ENCODE results near the gene BPIFB6.

Gene BPIFB6

DNA sequence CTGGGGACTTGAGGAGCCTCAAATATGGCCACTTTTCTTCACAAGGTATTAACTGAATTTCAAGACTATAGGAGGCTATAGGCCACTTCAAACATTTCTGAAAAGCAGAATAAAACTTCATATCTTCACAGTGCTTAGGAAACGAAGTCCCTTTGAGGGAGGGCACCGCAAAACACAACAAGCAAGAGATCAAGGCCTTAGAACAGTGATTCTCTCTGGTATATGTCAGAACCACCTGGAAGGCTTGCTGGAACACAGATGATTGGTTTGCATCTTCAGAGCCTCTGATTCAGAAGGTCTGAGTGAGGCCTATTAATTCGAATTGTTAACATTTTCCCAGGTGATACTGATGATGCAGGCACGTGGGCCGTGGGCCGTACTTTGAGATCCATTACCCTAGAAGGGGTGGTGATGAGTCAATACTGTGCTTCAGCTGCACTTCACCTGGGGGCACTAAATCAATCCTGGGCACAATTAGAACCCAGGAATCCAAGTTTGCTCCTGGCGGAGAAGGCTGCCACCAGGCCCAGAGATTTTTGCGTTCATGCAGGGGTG, 37.9 kb upstream of the BPIFB6 start (continued):
- TF ChIP-seq OSR2 (tag by site-specific recombination; IDR thresholded peaks at IDR 0.05) (no peak), ZNF19 (tag by site-specific recombination; IDR thresholded peaks at IDR 0.05; ENCODE audit: low read depth) (no peak), ZXDB (tag by site-specific recombination; IDR thresholded peaks at IDR 0.05) (no peak)
- TF ChIP-seq, protein P1, sequence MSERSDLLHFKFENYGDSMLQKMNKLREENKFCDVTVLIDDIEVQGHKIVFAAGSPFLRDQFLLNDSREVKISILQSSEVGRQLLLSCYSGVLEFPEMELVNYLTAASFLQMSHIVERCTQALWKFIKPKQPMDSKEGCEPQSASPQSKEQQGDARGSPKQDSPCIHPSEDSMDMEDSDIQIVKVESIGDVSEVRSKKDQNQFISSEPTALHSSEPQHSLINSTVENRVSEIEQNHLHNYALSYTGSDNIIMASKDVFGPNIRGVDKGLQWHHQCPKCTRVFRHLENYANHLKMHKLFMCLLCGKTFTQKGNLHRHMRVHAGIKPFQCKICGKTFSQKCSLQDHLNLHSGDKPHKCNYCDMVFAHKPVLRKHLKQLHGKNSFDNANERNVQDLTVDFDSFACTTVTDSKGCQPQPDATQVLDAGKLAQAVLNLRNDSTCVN (tag by site-specific recombination; optimal IDR thresholded peaks at IDR 0.05) = no peak

DNA sequence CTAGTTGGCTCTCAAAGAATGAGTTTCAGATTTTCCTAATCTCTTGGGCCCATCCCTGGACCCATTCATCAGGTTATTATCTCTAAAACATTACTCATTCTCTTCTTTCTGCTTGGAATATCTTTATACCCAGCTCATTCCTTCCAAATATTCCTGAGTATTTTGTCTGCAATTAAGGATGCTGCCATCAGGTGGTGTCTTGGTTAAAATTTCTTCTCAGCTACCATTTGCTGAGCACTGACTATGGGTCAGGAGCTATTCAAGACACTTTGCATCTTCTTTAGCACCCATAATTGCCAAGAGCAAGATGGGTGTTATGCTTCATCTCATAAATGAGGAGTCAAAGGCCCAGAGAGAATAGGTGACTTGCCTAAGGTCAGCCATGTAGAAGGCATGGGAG, 35.6 kb upstream of the BPIFB6 start:
- Histone ChIP-seq H3K27ac (ENCODE audit: extremely low read depth, low read depth, low read length) (no peak overlapping the region), H3K9me3 (ENCODE audit: control insufficient read depth, insufficient read depth, low read depth, low read length) (no peaks in the 10 kb centered on the region), H3K4me1 (ENCODE audit: control insufficient read depth, insufficient read depth, low read length) (no peaks in the 10 kb centered on the region), H3K36me3 (ENCODE audit: control insufficient read depth in 2 of 2, insufficient read depth in 1 of 2, low read length in 2 of 2) (no peaks in the 10 kb centered on the region), H3K4me3 (ENCODE audit: low read depth, low read length) (no peak overlapping the region)
- TF ChIP-seq ZNF664 (tag by site-specific recombination; IDR thresholded peaks at IDR 0.05) (no peak), ZNF146 (tag by site-specific recombination; IDR thresholded peaks at IDR 0.05) (no peak), FEZF1 (tag by site-specific recombination; IDR thresholded peaks at IDR 0.05) (no peak), ZNF521 (tag by site-specific recombination; IDR thresholded peaks at IDR 0.05) (no peak), ZNF600 (tag by site-specific recombination; IDR thresholded peaks at IDR 0.05) (no peak), ZSCAN30 (tag by site-specific recombination; IDR thresholded peaks at IDR 0.05) (no peak), ZNF292 (tag by site-specific recombination; IDR thresholded peaks at IDR 0.05; ENCODE audit: borderline replicate concordance, low read depth) (no peak), HOXC10 (CRISPR knock-in tag; IDR thresholded peaks at IDR 0.05) (no peak), ZNF626 (tag by site-specific recombination; IDR thresholded peaks at IDR 0.05) (no peak)
- TF ChIP-seq, protein P2, sequence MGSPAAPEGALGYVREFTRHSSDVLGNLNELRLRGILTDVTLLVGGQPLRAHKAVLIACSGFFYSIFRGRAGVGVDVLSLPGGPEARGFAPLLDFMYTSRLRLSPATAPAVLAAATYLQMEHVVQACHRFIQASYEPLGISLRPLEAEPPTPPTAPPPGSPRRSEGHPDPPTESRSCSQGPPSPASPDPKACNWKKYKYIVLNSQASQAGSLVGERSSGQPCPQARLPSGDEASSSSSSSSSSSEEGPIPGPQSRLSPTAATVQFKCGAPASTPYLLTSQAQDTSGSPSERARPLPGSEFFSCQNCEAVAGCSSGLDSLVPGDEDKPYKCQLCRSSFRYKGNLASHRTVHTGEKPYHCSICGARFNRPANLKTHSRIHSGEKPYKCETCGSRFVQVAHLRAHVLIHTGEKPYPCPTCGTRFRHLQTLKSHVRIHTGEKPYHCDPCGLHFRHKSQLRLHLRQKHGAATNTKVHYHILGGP (tag by site-specific recombination; IDR thresholded peaks at IDR 0.05) = no peak
- TF ChIP-seq, protein P3, sequence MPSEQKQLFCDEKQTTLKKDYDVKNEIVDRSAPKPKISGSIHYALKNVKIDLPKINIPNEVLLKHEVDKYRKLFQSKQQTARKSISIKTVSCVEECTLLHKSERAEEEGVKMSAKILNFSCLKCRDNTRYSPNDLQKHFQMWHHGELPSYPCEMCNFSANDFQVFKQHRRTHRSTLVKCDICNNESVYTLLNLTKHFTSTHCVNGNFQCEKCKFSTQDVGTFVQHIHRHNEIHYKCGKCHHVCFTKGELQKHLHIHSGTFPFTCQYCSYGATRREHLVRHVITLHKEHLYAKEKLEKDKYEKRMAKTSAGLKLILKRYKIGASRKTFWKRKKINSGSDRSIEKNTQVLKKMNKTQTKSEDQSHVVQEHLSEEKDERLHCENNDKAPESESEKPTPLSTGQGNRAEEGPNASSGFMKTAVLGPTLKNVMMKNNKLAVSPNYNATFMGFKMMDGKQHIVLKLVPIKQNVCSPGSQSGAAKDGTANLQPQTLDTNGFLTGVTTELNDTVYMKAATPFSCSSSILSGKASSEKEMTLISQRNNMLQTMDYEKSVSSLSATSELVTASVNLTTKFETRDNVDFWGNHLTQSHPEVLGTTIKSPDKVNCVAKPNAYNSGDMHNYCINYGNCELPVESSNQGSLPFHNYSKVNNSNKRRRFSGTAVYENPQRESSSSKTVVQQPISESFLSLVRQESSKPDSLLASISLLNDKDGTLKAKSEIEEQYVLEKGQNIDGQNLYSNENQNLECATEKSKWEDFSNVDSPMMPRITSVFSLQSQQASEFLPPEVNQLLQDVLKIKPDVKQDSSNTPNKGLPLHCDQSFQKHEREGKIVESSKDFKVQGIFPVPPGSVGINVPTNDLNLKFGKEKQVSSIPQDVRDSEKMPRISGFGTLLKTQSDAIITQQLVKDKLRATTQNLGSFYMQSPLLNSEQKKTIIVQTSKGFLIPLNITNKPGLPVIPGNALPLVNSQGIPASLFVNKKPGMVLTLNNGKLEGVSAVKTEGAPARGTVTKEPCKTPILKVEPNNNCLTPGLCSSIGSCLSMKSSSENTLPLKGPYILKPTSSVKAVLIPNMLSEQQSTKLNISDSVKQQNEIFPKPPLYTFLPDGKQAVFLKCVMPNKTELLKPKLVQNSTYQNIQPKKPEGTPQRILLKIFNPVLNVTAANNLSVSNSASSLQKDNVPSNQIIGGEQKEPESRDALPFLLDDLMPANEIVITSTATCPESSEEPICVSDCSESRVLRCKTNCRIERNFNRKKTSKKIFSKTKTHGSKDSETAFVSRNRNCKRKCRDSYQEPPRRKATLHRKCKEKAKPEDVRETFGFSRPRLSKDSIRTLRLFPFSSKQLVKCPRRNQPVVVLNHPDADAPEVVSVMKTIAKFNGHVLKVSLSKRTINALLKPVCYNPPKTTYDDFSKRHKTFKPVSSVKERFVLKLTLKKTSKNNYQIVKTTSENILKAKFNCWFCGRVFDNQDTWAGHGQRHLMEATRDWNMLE (tag by site-specific recombination; conservative IDR thresholded peaks at IDR 0.05; ENCODE audit: low read depth) = no peak
- ChIA-PET CTCF (interaction anchor here (0.6 to 1.3 kb wide), 4 partner anchors 10 to 207 kb away, joined by 3 to 5 read pairs (median 4); no protein-coding TSS in a partner anchor), POLR2A (no interaction called here)

DNA sequence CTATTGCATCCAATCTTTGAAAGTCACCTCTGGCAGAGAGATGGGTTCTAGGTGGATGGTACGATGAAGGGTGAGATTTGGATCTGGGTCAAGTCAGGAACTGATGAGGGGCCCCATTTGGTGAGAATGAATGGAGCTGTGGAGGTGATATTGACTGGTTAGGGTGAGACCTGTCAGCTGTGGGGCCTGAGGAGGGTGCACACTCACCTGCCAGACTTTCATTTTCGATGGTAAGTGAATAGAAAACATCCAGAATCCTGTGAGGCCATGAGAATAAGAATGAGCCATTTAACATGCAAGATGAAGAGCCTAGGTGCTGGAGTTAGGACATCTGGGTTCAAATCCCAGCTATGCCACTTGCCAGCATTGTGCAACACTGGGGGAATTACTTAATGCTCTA, 34.0 kb upstream of the BPIFB6 start:
- Histone ChIP-seq H3K36me3 (ENCODE audit: control insufficient read depth in 2 of 2, insufficient read depth in 1 of 2, low read length in 2 of 2) (no peaks in the 10 kb centered on the region), H3K4me1 (ENCODE audit: control insufficient read depth, insufficient read depth, low read length) (no peaks in the 10 kb centered on the region), H3K9me3 (ENCODE audit: control insufficient read depth, insufficient read depth, low read depth, low read length) (no peaks in the 10 kb centered on the region), H3K27ac (ENCODE audit: extremely low read depth, low read depth, low read length) (no peak overlapping the region), H3K4me3 (ENCODE audit: low read depth, low read length) (no peak overlapping the region)
- ChIA-PET CTCF (no interaction called here), POLR2A (no interaction called here)
- no peak for TF ChIP-seq ZFP69B (tag by site-specific recombination; IDR thresholded peaks at IDR 0.05)
- TF ChIP-seq ZNF112 (tag by site-specific recombination; IDR thresholded peaks at IDR 0.05) = no peak
- TF ChIP-seq, protein P4, sequence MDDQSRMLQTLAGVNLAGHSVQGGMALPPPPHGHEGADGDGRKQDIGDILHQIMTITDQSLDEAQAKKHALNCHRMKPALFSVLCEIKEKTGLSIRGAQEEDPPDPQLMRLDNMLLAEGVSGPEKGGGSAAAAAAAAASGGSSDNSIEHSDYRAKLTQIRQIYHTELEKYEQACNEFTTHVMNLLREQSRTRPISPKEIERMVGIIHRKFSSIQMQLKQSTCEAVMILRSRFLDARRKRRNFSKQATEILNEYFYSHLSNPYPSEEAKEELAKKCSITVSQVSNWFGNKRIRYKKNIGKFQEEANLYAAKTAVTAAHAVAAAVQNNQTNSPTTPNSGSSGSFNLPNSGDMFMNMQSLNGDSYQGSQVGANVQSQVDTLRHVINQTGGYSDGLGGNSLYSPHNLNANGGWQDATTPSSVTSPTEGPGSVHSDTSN (CRISPR knock-in tag; IDR thresholded peaks at IDR 0.05) = no peak
- TF ChIP-seq ZNF169 (tag by site-specific recombination; IDR thresholded peaks at IDR 0.05) = no peak
- TF ChIP-seq, protein P5, sequence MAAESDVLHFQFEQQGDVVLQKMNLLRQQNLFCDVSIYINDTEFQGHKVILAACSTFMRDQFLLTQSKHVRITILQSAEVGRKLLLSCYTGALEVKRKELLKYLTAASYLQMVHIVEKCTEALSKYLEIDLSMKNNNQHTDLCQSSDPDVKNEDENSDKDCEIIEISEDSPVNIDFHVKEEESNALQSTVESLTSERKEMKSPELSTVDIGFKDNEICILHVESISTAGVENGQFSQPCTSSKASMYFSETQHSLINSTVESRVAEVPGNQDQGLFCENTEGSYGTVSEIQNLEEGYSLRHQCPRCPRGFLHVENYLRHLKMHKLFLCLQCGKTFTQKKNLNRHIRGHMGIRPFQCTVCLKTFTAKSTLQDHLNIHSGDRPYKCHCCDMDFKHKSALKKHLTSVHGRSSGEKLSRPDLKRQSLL (tag by site-specific recombination; IDR thresholded peaks at IDR 0.05) = no peak
- no peak for TF ChIP-seq ZNF843 (tag by site-specific recombination; IDR thresholded peaks at IDR 0.05)
